ENCODE data around the gene IGSF5.

GRCh38 chr21:39710866-39711265 lies 34.1 kb upstream of the IGSF5 start:
- TF ChIP-seq CTCF (conservative IDR thresholded peaks at IDR 0.05; ENCODE audit: low read depth, low read length), result no peak
- no peak for TF ChIP-seq EZH2 (IDR thresholded peaks at IDR 0.05; ENCODE audit: low read length, unreplicated experiment)
